NOMO-1 treated with DMSO at 0.1 percent for 48 hours (cell line): ENCODE data around the gene SLC25A28.
"Not testable (repeated sequence)": the region's sequence is repeated elsewhere in the genome, so short reads cannot be mapped to it uniquely, and the experiment has no call there.

Experiments used
- DNase-seq: peaks from one replicate; lab custom pipeline; 2025; ENCODE audit not compliant: unreplicated experiment; lab: John Stamatoyannopoulos, UW

SLC25A28 gene

GRCh38 chr10:99628923-99629624 lies 8.8 kb upstream of the SLC25A28 start:
- DNase-seq: no peak

GRCh38 chr10:99625124-99625523 lies 4.9 kb upstream of the SLC25A28 start:
- DNase-seq: not testable (repeated sequence)

- DNase-seq: no peak
These were observed 3.7 kb upstream of the SLC25A28 start for GRCh38 chr10:99623919-99624318.

GRCh38 chr10:99621454-99622251 lies 1.4 kb upstream of the SLC25A28 start:
- no peak for DNase-seq

GRCh38 chr10:99620711-99621453 lies 643 bp upstream of the SLC25A28 start:
- DNase-seq: peak; percentile 88

- peak; percentile 91 for DNase-seq
These were observed 994 bp downstream of the SLC25A28 start for GRCh38 chr10:99619090-99619800.

GRCh38 chr10:99617696-99618095 lies 2.5 kb downstream of the SLC25A28 start:
- DNase-seq: no peak

GRCh38 chr10:99615426-99615825 lies 4.8 kb downstream of the SLC25A28 start:
- DNase-seq: no peak

- peak; percentile 25 for DNase-seq
These were observed 7.9 kb downstream of the SLC25A28 start for GRCh38 chr10:99612167-99612831.

GRCh38 chr10:99611326-99611725 lies 8.9 kb downstream of the SLC25A28 start:
- DNase-seq: no peak

GRCh38 chr10:99610221-99610620 lies 10.0 kb downstream of the SLC25A28 start:
- DNase-seq: peak; percentile 80

GRCh38 chr10:99609186-99609585 lies 11.1 kb downstream of the SLC25A28 start:
- no peak for DNase-seq

- peak; percentile 50 for DNase-seq
These were observed 14.9 kb downstream of the SLC25A28 start for GRCh38 chr10:99605351-99605750.

- DNase-seq: no peak
These were observed 15.4 kb downstream of the SLC25A28 start for GRCh38 chr10:99604862-99605261.

- DNase-seq: no peak
These were observed 21.3 kb downstream of the SLC25A28 start for GRCh38 chr10:99598781-99599509.

- DNase-seq: no peak
These were observed 22.2 kb downstream of the SLC25A28 start for GRCh38 chr10:99598011-99598410.

GRCh38 chr10:99596708-99597107 lies 23.5 kb downstream of the SLC25A28 start:
- not testable (repeated sequence) for DNase-seq

GRCh38 chr10:99595770-99596465 lies 24.3 kb downstream of the SLC25A28 start:
- no peak for DNase-seq

- no peak for DNase-seq
These were observed 25.0 kb downstream of the SLC25A28 start for GRCh38 chr10:99595236-99595635.
